HG03565 (cell line): Measurements from ENCODE around the gene FADS6.
"Not testable (repeated sequence)": the region's sequence is repeated elsewhere in the genome, so short reads cannot be mapped to it uniquely, and the experiment has no call there.

Experiments
- ATAC-seq: cut with Tn5 transposase; IDR thresholded peaks from one replicate; pipeline ENCODE4 v1.9.1; 2021; ENCODE audit warnings: mild to moderate bottlenecking, moderate library complexity; ENCODE audit not compliant: unreplicated experiment

The FADS6 gene

DNA sequence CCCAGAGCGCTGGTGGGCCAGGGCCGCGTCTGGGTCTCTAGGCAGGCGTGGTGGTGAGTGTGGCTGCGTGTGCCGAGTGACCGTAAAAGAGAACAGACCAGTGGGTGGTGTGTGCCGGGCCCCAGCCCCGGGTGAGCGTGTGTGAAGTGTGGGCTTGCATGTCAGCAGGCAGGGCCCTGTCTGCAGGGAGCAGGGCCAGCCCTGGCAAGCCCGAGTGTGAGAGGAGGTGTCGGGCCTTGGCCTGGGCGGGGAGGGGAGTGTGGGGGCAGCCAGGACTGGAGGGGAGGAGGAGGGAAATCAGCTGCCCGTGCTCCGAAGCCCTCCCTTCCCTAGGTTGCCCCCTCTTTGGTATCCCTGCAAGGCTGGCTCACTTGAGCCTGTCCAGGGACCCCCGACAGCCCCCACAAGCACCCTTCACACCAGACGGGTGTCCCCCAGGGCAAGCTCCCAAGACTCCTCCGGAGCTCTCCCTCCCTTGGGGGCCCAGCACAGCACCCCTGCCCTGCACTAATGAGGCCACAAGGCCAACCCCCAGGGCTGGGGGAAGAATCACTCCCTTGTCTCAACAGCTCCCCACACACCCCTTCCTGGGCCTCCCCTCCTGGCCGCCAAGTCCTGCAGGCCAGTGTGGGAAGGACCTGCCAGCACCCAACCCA is 27.7 kb upstream of the FADS6 start:
- ATAC-seq = no peak

DNA sequence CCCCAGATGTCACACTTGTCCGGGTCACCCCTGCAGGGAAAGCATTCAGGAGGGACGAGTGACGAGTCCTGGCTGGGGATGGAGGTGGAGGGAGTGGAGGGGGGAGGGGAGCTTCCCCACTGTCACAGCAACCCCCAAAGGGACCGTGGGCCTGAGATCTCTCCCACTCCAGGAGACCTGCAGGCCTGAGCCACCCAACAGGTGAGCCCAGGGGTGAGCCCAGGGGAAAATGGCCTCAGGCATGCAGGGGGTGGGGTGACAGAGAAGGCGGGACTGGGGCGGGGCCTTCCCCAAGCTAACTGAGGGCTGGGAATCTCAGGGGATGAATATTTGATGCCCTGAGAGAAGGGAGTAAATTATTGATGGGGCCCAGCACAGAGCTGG is 27.2 kb upstream of the FADS6 start:
- ATAC-seq = no peak

DNA sequence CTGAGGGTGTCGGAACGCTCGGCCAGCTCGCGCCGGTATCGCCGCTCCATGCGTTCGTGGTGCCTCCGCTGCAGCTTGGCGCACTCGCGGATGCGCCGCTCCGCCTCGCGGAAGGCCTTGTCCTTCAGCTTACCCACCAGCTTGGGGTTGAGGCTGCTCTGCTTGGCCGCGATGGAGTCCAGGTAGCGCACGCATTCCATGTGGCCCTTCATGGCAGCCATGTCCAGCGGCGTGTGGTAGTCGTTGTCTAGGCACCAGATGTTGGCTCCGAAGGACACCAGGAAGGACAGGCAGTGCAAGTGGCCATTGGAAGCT is 26.8 kb upstream of the FADS6 start:
- no peak for ATAC-seq

DNA sequence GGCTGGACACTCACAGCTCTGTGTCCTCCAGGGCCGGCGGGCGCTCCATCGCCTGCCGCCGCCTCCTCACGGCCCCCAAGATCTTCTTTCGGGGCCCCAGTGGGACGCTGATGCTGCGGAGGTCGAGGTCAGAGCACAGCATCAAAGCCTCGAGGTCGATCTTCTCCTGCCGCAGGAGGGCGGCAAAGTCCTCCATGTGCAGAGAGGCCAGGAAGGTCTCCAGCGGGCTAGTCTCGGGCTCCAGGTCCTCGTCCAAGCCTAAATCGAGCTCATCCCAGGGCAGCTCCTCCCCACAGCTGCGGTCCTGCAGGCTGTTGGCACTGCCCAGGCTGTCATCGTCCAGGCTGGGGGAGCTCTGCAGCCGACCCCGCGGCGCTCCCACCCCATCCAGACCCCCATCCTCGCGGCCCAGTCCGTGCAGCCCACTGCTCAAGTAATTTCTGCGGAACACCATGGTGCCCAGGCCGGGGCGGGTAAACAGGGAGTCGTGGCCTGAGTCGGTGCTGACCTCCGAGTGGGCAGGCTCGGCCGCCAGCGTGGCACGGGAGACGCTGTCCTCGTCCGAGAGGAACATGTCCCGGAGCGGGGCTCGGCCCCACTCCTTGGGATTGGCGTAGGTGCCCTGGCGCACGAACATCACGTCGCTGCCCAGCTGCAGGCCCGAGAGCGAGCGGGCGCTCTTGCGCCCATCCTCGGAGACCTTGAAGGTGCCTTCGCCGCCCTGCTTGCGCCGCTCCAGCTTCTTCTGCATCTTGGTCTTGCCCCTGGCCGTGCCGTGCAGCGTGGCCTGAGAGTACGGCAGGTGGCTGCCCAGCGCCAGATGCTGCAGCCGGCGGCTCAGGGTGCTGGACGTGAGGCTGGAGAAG is 26.2 kb upstream of the FADS6 start:
- no peak for ATAC-seq

DNA sequence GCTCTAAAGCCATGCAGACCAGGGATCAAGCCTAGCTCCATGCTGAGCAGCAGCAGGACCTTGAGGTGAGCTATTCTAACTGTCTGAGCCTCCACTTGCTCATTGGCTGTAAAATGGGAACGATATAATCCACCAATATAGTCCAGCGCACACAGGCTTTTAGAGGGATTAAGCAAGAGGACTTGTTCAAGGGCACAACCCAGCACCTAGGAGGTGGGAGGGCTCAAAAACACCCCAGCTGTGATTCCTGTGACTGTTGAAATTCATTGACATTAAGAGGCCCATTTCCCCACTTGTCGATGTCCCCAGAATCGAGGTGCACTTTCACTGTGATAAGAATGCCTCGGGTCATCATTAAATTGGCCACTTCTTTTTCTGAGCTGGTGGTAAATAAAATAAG is 25.5 kb upstream of the FADS6 start:
- ATAC-seq = no peak

DNA sequence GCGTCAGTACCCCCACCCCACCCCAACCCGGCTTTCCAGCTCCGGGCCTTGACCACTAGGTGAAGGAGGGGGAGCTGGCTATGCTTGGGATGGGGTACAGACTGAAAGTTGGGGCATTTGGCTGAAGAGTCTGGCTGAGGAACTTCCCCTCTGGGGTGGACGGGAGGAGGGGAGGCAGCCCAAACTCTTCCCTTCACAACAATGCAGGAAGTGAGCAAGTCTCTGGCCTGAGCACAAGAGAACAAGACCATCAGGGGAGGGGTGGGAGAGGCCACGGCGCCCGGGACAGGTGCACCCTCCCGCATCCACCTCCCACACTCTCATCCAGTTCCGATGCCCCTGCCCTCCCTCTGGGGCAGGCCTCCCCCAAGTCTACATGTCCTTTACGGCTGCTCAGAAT is 24.0 kb upstream of the FADS6 start:
- ATAC-seq = no peak

DNA sequence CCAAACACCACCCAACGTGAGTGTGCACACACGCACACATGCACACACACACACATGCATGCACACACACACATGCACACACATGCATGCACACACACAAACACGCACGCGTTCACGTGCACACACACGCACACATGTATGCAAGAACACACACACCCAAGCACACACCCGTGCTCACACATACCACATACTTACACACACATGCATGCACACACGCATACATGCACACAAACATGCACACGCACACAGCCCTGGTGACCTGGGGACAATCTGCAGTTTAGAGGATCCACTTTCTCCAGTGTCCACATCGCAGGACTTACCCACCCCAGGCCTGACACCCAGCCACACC is 23.4 kb upstream of the FADS6 start:
- ATAC-seq = no peak

DNA sequence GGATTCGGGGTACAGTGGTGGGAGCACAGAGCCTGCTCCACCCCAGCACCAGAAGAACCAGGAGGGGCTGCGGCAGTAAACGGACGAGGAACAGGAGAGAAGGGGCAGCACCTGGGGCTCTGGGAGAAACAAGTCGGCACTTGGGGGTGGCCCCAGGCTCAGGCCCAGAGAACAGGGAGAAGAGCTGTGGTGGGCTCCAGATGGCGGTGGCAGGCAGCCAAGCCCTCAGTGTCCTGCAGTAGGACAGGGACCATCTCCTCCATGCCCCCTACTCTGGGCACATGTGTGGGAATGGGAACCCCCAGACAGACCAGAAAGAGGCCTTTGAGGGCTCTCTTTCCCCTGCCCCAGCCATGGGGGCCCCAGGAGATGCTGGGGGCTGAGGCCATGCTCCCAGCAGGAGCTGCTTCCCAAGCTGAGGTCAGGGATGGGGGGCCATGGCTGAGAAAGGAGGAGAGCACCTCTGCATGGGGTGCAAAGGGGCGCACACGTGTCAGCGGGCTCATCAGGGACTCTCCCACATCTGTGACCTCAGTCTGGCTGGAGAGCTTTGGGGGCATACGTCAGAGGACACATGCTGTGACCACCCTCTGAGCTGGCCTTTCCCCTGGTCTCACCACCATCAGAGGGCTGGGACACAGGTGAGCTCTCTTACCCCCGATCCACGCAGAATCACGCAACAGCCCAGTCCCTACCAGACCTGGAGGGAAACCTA is 22.9 kb upstream of the FADS6 start:
- no peak for ATAC-seq

DNA sequence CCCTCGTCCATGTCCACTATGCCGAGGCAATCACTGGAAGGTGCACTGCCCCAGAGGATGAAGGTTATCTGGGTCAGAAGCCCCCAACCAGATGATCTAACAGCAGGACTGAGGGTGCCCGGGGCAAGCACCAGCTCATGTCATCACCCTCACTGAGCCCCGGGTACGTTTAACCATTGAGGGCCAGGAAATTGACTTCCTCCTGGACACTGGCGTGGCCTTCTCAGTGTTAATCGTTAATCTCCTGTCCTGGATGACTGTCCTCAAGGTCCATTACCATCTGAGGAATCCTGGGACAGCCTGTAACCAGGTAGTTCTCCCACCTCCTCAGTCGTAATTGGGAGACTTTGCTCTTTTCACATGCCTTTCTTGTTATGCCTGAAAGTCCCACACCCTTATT is 18.0 kb upstream of the FADS6 start:
- ATAC-seq = not testable (repeated sequence)

DNA sequence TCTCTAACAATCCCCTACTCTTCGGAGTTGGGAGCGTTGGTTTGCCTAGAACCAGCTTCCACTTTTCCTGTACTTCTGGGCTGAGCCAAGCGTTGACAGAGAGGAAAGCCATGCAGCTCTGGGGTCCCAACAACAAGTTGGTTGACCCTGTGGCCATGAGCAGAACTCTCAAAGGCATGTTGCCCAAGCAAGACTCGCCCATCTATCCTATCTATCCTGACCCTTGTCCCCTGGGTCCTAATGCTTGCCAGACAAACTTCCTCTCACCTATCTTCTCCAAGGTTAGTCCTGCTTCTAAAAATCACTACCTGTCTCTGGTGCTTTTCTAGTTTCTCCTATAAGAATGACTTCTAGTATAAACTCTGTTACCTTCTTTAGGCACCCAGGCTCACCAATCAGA is 15.7 kb upstream of the FADS6 start:
- not testable (repeated sequence) for ATAC-seq

DNA sequence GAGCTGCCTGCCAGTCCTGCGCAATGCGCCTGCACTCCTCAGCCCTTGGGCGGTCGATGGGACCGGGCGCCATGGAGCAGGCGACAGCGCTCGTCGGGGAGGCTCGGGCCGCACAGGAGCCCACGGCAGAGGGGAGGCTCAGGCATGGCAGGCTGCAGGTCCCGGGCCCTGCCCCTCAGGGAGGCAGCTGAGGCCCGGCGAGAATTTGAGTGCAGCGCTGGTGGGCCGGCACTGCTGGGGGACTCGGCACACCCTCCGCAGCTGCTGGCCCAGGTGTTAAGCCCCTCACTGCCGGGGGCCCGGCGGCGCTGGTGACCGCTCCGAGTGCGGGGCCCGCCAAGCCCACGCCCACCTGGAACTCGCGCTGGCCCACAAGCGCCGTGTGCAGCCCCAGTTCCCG is 13.6 kb upstream of the FADS6 start:
- no peak for ATAC-seq

DNA sequence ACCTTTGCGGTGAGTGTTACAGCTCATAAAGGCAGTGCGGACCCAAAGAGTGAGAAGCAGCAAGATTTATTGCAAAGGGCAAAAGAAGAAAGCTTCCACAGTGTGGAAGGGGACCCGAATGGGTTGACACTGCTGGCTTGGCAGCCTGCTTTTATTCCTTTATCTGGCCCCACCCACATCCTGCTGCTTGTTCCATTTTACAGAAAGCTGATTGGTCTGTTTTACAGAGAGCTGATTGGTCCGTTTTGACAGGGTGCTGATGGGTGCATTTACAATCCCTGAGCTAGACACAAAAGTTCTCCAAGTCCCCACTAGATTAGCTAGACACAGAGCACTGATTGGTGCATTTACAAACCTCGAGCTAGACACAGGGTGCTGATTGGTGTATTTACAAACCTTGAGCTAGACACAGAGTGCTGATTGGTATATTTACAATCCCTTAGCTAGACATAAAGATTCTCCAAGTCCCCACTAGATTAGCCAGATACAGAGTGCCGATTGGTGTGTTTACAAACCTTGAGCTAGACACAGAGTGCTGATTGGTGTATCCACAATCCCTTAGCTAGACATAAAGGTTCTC is 12.9 kb upstream of the FADS6 start:
- ATAC-seq = not testable (repeated sequence)

DNA sequence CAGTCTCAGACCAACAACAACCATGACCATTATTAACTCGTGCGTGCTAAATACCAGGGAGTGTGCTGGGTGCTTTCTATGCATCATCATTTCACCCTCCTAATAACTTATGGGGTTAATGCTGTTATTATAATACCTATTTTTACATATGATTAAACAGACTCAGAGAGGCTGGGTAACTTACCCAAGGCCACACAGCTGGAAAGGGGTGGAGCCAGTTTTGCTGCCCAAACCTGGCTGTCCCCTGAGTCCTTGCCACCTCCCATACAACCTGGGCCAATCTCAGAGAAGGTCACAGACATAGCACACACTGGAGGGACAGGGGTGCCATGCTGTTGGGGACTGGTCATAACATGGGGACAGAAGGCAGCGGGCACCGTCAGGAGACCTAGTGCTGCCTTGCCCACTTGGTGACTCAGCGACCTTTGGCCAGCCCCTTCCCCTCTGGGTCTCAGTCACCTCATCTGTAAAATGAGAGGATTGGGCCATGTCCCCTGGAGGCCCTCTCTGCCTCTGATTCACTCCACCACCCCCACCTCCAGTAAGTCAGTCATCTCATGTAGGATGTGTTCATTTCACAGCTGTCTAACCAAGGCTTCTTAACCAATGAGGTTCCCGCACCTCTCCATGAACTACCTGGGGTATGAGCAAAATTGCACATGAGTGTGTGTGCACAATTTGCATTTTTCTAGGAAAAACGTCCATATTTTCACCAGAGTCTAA is 11.4 kb upstream of the FADS6 start:
- ATAC-seq = no peak

DNA sequence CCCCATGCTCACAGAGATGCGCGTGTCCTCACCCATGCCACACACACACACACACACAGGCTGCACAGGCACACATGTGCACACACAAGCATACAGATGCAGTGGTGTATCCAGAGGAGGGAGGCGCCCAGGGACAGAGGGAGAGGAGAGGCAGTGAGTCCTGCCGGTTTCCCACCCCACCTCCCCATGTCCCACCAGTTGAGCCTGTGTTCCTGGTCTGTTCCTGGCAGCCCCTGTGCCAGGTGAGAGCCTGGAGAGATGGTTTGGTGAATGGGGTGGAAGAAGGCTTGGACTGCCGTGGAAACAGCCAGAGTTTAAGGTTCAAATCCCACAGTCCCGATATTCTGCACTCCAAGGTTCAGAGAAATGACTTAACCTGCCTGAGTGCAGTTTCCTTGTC is 10.2 kb upstream of the FADS6 start:
- no peak for ATAC-seq

DNA sequence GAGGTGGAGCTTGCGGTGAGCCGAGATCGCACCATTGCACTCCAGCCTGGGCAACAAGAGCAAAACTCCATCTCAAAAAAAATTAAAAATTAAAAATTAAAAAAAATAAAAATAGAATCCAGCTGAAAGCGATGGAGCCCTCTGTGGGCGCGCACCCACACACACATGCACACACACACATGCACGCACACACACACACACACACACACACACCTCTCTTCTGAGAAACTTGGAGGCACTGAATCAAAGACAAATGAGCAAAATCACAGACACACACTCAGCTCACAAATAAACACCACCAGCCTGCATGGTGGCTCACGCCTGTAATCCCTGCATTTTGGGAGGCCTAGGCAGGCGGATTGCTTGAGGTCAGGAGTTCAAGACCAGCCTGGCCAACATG is 9.6 kb upstream of the FADS6 start:
- no peak for ATAC-seq

DNA sequence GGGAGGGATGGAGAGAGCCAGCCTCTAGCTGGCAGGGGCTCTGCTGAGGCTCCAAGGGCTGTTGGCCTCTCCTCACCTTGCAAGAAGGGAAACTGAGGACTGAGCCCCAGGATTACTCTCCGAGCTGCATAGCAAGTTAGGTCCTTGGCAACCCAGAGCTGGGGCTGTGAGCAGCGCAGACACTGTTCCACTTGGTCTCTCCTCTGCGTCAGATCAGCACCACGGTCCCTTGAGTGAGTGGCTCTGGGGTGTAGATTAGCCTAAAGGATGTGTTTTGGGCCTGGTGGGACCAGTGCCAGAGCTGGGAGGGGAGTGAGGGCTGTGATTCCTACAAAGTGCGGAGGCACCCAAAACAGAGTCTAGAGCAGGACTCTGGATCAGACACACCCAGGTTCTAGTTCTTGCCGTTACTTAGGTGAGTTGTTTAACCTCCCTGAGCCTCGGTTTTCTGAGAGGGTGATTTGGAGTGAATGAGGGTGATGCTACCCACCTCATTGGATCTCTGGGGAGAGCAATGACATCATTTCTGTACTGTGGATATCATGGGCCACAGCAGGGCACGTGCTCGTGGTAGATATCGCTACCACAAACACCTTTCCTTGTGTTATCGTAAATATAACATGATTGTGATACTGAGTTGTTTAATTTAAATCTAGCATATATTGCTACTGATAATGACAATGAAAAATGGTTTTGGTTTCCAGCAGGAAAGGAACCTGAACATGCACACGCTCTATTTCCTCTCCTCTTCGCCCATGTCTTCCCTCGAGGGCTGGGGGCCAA is 8.1 kb upstream of the FADS6 start:
- no peak for ATAC-seq

DNA sequence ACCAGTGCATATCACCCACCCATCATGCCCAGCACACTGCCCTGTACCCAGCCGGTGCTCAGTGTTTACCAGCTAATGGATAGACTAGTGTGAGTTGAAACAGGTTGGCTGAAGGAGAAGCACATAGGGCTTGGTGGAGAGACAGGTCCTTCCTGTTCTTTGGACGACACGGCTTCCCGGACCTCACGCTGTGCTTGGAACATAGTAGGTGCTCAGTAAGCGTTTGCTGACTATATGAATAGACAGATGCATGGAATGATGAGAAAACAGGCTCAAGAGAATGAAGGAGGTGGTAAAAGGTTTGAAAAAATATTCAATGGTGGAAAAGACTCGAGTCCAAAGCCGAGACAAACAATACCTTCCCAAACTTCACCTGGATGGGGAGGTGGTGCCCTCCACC is 6.8 kb upstream of the FADS6 start:
- no peak for ATAC-seq

DNA sequence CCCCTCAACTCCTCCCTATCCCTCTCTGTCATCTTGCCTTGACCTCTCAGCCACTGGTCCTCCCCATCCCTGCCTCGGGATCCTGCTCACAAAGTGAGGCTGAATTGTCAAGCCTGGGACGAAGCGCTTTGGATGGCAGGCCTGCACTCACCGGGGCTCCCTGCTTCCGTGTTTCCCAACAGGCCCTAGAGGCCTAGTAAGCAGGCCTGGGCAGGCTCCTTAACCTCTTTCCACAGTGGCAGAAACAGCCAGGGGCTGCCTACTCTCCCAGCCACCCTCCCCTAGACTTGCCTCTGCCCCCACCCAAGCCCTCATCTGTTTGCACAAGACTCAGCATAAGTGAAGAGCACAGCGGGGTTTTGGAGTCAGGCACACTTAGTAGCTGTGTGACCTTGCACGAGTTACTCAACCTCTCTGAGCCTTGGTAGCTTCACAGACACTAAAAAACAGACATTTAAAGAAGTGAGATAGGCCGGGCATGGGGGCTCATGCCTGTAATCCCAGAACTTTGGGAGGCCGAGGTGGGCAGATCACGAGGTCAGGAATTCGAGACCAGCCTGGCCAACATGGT is 5.0 kb upstream of the FADS6 start:
- ATAC-seq = no peak

DNA sequence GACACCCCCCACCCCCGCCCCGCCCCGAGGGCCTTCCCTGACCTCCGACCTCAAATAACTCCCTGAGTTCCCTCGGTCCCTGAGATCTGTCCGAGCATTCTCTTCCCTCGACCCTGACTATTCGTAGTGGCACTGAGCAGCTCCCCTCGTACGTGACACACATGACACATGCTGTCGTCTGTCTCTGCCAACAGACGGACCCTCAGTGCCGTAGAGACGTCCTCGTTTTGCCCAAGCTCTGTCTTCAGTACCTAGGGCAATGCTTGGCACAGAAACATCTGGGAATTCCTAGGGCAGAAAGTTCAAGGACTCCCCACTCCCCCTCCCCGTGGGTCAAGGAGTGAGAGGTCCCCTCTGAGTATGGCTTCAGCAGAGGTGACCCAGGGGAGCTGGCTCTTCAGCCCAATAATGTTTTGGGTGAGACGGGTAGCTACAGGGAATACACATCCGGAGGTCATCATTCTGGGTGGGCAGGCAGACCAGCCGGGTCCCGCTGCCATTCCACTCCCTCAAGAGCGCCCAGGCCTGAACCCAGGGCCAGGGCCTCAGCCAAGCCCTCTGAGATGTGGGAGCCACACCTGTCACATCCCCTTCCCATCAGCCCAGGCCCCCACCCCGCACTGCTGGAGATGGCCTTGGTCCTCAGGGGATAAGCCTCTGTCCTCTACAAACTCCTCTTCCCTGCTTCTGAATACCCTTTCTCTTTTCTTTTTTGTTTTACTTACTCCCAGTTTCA is 671 bp upstream of the FADS6 start:
- ATAC-seq = no peak
